HG03469 (cell line): ENCODE data around the gene ALPL.
"Not testable (repeated sequence)": the region's sequence is repeated elsewhere in the genome, so short reads cannot be mapped to it uniquely, and the experiment has no call there.

Source experiments
- ATAC-seq: cut with Tn5 transposase; IDR thresholded peaks from one replicate; pipeline ENCODE4 v1.9.1; 2021; ENCODE audit warnings: mild to moderate bottlenecking, moderate library complexity, moderate number of reproducible peaks; ENCODE audit not compliant: unreplicated experiment

The ALPL gene

GRCh38 chr1:21507511-21508270 is 1.5 kb upstream of the ALPL start:
- no peak for ATAC-seq

GRCh38 chr1:21508580-21509350 is 458 bp upstream of the ALPL start:
- ATAC-seq: no peak

- ATAC-seq: no peak
Observed at GRCh38 chr1:21510113-21510493, 880 bp downstream of the ALPL start.

- no peak for ATAC-seq
Observed at GRCh38 chr1:21510885-21511578, 1.8 kb downstream of the ALPL start.

DNA sequence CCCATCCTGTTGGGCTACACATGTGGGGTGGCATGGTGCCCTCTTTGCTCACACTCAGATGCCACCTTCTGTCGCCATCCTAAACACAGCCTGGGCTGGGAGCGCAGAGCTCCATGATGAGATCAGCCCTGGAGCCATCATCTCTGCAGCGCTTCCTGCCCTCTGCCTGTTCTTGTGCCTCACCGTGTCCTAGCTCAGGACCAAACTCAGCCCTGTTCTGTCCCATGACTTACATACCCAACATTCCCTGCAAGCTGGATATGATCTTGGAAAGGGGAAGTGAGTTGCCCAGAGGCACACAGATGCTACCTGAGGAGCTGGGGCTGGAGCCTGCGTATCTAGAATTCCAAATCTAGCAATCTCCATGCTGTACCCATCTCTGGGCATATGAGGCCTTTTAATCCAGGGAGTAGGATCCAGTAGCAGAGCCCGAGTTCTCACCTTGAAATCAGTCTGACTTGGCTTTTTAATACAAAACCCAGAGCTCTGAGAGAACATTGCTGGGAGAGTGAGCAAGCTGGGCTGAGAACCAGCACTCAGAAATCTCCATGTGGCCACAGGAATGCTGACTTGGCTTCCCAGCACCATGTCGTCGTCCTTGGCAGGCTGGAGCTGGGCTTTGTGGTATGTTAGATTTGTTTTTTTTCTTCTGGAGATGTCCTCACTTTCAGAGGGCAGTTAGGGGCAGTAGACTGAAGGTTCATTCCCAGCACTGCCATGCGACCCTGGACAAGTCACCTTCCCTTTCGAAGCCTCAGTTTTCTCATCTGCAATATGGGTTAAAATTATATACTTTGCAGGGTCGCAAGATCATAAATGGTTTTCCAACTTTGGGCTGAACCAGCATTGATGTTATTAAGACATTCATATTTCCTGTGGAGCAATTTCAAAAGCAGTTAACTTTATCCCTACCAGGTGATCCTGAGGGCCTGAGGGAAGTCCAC is 2.6 kb downstream of the ALPL start:
- no peak for ATAC-seq

- no peak for ATAC-seq
Observed at GRCh38 chr1:21514245-21514644, 5.0 kb downstream of the ALPL start.

DNA sequence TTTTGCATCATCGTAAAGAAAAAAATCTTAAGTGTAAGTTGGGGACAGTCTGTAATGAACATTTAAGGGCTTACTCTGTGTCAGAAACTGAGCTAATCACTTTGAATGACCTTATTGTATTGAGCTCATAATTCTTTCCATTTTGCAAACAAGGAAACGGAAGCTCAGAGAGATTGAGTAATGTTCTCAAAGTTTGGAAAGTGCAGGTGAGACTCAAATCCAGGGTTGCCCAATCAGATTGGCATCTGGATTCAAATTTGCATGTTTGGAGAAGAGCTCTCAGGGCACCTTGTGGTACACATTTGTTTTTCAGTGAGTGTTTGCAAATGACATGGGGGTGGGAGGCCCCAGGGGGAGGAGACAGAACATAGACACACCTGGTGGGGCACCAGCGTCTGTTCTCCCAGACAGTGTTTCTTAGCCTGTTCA is 8.0 kb downstream of the ALPL start:
- ATAC-seq: no peak

DNA sequence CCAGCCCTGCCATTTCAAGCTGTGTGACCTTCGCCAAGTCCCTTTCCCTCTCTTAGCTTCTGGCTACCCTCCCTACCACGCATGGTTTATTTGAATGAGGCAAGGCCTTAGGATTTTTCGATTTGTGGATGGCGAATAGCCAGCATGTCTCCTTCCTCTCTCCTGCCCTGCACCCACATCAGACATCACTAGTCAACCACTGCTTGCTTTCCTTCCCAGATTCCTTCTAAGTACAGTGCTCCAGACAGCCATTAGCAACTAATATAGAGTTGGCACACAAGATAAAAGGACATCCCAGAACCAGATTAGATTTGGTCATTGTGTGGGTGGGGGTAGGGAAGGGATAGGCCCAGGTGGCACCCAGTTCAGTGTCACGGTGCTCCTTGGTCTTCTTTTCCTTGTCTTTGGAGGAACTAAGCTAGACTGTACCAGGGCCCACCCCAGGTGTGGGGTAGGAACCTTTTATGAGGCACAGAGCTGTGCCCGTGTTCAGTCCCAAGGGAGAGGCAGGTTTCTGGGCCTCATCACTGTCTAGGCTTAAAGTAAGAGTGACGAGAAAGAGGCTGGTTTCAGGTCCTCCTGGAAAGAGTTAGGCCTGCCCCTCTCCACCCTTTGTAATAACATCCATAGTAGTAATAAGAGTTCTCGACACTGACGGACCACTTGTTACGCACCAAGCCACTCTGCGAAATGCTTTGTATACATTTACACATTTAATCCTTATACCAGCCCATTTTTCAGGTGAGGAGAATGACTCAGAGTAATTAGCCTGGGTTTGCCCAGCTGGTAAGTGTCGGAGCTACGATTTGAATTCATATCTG is 8.6 kb downstream of the ALPL start:
- ATAC-seq: no peak

- no peak for ATAC-seq
Observed at GRCh38 chr1:21518774-21519455, 9.7 kb downstream of the ALPL start.

GRCh38 chr1:21519486-21520070 is 10.4 kb downstream of the ALPL start:
- not testable (repeated sequence) for ATAC-seq

- no peak for ATAC-seq
Observed at GRCh38 chr1:21520899-21521716, 11.9 kb downstream of the ALPL start.

GRCh38 chr1:21521717-21522060 is 12.5 kb downstream of the ALPL start:
- no peak for ATAC-seq

DNA sequence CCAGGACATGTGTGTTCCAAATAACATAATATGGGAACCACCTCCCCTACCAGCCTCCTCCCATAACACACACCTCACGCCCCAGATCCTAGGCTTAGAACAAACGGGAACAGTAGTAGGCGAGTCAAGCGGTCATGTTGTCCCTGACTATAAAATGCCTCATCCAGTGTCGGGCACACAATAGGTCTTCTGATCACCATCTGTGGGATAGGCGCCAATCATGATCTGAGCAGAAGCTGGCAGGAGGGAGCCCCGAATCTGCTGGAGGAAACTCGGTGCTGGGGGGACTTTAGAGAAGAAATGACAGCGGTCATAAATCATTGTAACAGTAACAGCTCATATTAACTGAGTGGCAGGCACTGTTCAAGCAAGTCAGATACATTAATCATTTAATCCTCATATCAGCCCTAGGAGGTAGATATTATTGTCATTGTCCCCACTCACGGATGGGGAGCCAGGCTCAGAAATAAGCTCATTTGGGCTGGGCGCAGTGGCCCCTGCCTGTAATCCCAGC is 13.4 kb downstream of the ALPL start:
- ATAC-seq: no peak

GRCh38 chr1:21523297-21523813 is 14.1 kb downstream of the ALPL start:
- ATAC-seq: no peak

GRCh38 chr1:21524220-21524619 is 15.0 kb downstream of the ALPL start:
- ATAC-seq: no peak

- ATAC-seq: no peak
Observed at GRCh38 chr1:21524686-21525339, 15.6 kb downstream of the ALPL start.

DNA sequence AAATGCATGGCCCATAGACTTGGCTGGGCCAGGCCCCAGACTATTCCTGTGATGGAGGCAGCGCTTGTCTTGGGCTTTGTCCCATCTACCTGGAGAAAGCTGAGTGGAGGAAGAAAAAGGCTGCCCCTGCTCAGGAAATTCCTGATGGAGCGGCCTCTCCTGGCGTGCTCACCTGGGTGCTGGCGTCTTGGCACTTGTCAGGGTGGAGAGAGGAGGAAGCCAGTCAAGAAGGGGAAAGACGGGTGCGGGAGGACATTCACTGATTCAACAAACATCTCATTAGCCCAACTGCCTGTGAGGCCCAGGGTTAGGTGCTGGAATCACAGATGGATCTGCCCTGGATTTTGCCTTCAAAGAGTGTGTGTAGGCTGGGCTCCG is 16.1 kb downstream of the ALPL start:
- no peak for ATAC-seq
